Ovary (tissue), 3 donors: Measurements from ENCODE around the gene MSI2.

ENCODE experiments used
- EP300 ChIP-seq: sonication (generic); formaldehyde crosslinking; IDR thresholded peaks from one replicate; pipeline ENCODE4 v1.6.1; 2017; ENCODE audit warnings: antibody characterized with exemption
- POLR2A ChIP-seq: fragments of 450-650 bp; IDR thresholded peaks from one replicate; pipeline ENCODE4 v1.6.1; 2017; ENCODE audit warnings: antibody characterized with exemption, mild to moderate bottlenecking, moderate library complexity
- TF ChIP-seq, protein P1 (sequence below), 3 donors: fragments of 450-650 bp in 2 of 3; fragments of 200-600 bp in 1 of 3; IDR thresholded peaks; one replicate each; pipeline versions ENCODE4 v1.5.1 to v1.8.0; 2016 to 2022; ENCODE audit warnings: antibody characterized with exemption in 3 of 3, mild to moderate bottlenecking in 1 of 3
- donor health status: DM: no; HTN: no; CAD: no.

- TF ChIP-seq, protein P1, sequence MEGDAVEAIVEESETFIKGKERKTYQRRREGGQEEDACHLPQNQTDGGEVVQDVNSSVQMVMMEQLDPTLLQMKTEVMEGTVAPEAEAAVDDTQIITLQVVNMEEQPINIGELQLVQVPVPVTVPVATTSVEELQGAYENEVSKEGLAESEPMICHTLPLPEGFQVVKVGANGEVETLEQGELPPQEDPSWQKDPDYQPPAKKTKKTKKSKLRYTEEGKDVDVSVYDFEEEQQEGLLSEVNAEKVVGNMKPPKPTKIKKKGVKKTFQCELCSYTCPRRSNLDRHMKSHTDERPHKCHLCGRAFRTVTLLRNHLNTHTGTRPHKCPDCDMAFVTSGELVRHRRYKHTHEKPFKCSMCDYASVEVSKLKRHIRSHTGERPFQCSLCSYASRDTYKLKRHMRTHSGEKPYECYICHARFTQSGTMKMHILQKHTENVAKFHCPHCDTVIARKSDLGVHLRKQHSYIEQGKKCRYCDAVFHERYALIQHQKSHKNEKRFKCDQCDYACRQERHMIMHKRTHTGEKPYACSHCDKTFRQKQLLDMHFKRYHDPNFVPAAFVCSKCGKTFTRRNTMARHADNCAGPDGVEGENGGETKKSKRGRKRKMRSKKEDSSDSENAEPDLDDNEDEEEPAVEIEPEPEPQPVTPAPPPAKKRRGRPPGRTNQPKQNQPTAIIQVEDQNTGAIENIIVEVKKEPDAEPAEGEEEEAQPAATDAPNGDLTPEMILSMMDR (IDR thresholded peaks at IDR 0.05): no peak
- TF ChIP-seq EP300 (no peak), POLR2A (no peak)
Measured at GRCh38 chr17:57541472-57542394, 285.4 kb downstream of the MSI2 start.
